Activated CD4-positive, alpha-beta T cell treated with anti-CD3 and anti-CD28 coated beads, Interleukin-2, Interleukin-6, amounts not matched to agents 100 ng/mL and 50 ng/mL, durations not matched to agents 16 hours and 8 hours (primary cell): ENCODE measurements around the gene APOL1.

Experiments
- DNase-seq: peaks from one replicate; pipeline ENCODE4 v3.0.0-alpha.2; 2020

The APOL1 gene

DNA sequence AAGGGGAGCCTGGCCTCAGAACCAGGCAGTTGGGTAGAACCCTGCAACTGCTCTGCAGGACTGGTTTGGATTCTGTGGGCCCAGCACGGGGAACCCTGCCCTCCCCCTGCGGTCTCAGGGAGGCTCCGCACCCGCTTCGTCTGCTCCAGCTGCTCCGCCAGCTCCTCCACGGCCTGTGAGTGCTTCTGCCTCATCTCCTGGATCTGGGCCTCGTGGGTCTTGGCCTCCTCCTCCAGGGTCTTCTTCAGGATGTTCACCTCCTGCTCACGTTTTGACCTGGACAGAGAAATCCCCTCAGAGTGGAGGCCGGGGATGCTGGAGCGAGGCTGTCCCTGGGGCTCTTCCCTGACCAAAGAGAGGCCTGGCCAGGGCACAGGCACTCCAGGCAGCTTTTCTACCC is 41.9 kb downstream of the APOL1 start:
- no peak for DNase-seq

DNA sequence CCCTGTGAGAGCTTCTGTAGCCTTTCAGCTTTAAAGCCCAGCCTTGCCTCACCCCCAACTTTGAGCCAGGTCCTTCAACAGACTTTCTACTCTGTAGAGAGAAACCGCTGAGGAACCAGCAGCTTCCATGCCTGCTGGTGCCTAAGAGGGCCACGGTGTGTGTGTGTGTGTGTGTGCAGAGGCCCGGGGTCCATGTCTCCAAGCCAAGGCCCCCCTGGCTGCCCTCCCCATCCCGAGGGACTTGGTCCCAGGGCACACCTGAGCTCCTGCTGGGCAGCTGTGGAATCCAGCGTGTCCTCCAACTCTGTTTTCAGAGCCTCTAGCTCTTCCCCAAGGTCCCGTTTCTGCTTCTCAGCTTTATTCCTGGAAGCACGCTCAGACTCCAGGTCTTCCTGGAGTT is 42.3 kb downstream of the APOL1 start:
- no peak for DNase-seq

GRCh38 chr22:36296690-36297089 is 43.8 kb downstream of the APOL1 start:
- no peak for DNase-seq

DNA sequence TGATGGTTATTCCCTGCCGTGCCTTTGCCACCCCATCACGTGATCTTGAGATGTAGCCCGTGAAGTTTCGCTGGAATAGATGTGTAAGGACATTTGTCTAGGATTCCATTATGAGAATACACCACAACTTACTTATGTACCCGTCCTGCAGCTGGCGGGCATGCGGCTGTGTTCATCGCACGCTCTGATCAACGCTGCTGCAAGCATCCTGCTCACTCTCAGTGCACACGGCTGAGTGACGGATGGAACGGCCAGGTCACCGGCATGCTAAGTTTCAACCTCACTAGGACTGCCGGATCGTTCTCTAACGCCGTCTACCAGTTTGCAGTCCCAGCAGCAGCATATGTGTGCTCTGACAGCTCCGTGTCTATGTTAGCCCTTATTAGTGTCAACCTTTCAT is 44.6 kb downstream of the APOL1 start:
- DNase-seq, result no peak

- DNase-seq, result no peak
Measured at GRCh38 chr22:36298118-36298517, 45.2 kb downstream of the APOL1 start.

- no peak for DNase-seq
Measured at GRCh38 chr22:36298601-36299000, 45.7 kb downstream of the APOL1 start.

DNA sequence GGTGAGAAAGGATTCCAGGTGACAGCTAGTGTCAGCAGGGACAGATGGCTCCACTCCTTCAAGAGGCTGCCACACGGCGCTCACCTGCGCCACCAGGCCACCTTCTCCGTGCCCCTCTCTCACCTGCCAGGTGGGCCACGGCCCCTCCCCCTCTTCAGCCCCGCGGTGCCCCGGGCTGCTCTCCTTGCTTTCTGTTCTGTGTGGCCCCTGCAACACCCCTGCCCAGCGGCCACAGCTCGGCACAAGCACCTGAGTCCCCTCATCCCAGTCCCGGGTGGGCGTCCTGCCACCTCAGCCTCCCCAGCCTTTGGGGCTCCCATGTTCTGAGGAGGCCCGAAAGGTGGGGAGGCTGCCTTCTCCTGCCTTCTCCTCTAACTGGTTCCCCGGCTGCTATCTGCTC is 46.4 kb downstream of the APOL1 start:
- DNase-seq, result no peak

DNA sequence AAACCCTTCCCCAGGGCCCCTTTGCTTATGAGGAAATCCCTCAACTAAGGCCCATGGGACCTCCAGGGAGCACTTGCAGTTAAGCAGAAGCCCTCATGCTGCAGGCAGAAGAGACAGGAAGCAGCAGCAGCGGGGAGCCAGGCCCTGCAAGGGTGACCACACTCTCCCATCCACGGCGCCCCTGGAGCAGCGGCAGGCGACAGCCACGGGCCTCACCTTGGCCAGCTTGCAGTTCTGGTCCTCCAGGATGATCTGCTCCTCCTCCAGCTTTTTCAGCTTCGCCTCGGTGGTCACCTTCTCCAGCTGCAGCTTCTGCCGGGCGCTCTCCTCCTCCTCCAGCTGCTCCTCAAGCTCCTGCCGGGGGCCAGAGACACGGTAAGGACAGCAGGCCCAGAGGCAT is 47.0 kb downstream of the APOL1 start:
- no peak for DNase-seq

GRCh38 chr22:36300396-36301212 is 47.7 kb downstream of the APOL1 start:
- no peak for DNase-seq

GRCh38 chr22:36301384-36301828 is 48.5 kb downstream of the APOL1 start:
- DNase-seq, result peak; percentile 83

DNA sequence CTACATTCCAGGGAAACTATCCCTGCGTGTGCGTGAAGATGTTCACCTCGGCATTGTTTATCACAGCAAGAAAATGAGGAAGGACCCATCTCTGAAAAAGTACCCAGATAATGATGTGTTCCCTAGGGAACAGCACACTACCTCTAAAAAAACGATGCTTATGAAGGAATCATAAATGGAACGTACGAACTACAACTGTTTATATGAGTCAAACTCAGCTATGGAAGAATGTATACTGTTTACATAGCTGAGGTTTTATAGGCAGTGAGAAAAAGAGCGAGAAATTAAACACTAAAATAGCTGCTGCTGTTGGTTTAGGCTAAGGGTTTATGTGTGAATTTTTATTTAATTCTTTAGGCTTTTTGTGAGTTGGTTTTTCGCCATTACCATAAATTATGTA is 48.9 kb downstream of the APOL1 start:
- DNase-seq, result no peak

DNA sequence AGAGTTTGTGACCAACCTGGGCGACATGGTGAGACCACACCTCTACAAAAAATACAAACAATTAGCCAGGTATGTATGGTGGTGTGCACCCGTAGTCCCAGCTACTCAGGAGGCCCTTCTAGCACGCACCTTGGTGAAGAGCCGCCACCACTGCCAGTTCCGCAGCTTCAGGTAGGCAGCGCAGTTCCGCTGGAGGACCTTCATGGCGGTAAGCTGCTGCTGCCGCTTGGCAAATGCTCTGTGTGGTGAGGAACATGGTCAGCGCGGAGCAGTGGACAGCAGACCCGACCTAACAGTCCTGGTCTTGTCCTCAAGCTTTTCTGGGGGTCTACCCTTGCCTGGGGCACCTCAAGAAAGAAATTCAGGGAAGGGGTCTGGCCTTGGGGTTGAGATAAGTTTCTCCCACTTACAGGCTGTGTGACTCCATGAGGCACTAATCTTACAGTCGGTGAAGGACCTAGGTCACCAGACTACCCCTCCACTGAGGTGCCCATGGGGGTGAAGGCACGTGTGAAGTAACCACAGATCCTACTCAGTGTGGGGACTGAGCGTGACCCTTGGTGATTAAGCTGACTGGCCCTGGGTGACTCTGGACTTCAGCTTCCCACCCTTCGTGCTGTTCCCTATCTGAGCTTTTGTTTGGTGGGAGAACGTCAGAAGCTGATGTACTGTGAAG is 49.6 kb downstream of the APOL1 start:
- DNase-seq, result no peak

- no peak for DNase-seq
Measured at GRCh38 chr22:36303115-36303467, 50.2 kb downstream of the APOL1 start.

DNA sequence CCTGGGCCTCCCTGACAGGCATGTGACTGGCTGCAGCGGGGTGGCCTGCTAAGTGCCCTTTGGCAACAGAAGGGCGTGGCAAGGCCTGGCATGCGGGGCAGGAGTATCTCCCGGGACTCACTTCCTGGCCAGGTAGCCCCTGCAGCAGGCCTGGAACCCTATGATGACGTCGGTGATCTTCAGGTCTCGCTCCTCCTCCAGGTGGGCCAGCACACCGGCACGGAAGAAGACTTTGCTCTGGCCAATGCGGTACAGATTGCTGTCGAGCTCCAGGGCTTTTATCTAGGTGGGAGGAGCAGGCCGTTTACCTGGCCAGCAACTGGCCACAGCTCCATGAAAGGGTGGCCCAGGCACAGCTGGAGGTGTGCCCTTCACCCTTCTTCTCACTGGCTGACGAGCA is 50.9 kb downstream of the APOL1 start:
- no peak for DNase-seq

DNA sequence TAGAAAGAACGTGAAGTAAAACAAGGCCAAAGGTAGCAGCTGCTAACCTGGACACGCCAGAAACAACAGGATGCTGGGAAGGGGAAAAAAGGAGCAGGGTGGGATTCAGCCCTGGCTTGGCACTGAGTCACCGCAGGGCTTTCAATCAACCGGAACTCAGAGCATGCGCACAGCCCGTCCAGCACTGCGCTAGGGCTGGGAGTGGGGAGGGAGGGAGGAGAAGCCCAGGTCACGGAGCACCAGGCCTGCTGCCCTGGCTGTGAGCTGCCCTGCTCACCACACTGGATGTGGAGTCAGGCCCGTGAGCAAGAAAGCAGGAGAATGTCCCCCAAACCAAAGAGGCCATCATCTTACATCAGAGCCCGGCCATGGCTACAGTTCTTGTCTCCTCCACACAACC is 51.5 kb downstream of the APOL1 start:
- DNase-seq, result no peak

DNA sequence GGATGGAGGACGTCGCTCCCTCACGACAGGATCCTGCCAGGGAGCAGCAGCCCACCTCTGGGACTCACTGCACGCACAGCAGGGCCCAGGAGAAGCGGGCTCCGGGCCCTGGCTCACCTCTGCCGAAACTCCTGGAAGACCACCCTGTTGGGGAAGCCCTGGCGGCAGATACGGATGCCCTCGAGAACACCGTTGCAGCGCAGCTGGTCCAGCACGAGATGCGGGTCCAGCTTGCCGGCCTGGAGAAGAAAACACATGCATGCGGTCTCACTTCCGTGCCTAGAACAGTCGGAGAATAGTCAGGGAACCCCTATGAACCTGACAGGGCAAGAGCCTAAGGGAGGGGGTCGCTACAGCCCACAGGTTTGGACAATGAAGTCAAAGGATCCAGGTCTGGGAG is 52.9 kb downstream of the APOL1 start:
- DNase-seq, result no peak

DNA sequence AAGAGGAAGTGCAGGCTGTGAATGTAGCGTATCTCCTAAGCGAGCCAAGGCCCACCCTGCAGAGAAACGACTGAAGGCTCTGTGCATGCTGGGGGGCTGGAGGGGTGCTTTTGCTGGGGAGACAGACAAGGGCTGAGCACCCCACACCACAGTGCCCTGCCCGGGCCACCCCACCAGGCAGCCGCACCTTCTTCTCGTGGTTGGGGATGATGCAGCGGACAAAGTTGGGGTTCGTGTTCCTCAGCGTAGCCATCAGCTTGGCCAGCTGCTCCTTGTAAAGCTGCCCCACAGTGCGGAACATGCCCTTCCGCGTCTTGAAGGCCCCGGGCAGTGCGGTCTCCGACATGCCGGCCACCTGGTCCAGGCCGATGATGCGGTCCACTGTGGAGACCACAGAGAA is 53.3 kb downstream of the APOL1 start:
- no peak for DNase-seq

- DNase-seq, result no peak
Measured at GRCh38 chr22:36308880-36309279, 55.9 kb downstream of the APOL1 start.

- DNase-seq, result no peak
Measured at GRCh38 chr22:36311386-36312085, 58.6 kb downstream of the APOL1 start.

GRCh38 chr22:36315325-36315724 is 62.4 kb downstream of the APOL1 start:
- no peak for DNase-seq

DNA sequence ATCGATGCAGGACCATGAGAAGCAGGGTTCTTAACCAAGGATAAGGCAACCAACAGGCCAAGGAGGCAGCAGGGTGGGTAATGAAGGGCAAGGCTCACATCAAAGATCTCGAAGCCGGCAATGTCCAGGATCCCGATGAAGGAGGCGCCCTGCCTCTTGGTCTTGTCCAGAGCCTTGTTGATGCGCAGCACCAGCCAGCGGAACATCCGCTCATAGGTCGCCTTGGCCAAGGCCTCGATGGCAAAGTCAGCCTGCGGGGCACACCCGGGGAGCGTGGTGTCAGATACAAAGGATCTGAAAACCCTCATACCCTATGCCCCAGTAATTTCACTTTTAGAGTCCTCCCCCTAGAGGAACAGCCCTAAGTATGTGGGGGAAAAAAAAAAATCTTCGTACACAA is 63.5 kb downstream of the APOL1 start:
- no peak for DNase-seq
